ENCODE results near the gene ALMS1.
A peak's percentile ranks its signal among the peaks of the same experiment; 100 is the strongest.
"Not testable (repeated sequence)": the region's sequence is repeated elsewhere in the genome, so short reads cannot be mapped to it uniquely, and the experiment has no call there.

The ALMS1 gene

GRCh38 chr2:73628493-73628892, 242.9 kb downstream of the ALMS1 start:
- not testable (repeated sequence) for DNase-seq (ENCODE audit: extremely low read depth, insufficient read length); H3K27me3 ChIP-seq (replicated peaks; ENCODE audit: control insufficient read depth, insufficient read depth, low read length); H3K36me3 ChIP-seq (ENCODE audit: control insufficient read depth, insufficient read depth, low read length); H3K4me3 ChIP-seq (replicated peaks; ENCODE audit: low read depth, low read length)

- TF ChIP-seq CTCF (IDR thresholded peaks at IDR 0.05; ENCODE audit: insufficient read depth, low read length, poor library complexity, severe bottlenecking), result peak; percentile 65
- not testable (repeated sequence) for H3K36me3 ChIP-seq (ENCODE audit: control insufficient read depth, insufficient read depth, low read length); DNase-seq (ENCODE audit: extremely low read depth, insufficient read length); H3K4me3 ChIP-seq (replicated peaks; ENCODE audit: low read depth, low read length); H3K27me3 ChIP-seq (replicated peaks; ENCODE audit: control insufficient read depth, insufficient read depth, low read length)
Observed at GRCh38 chr2:73630662-73631266, 245.1 kb downstream of the ALMS1 start.

GRCh38 chr2:73636977-73637376, 251.3 kb downstream of the ALMS1 start:
- not testable (repeated sequence) for H3K36me3 ChIP-seq (ENCODE audit: control insufficient read depth, insufficient read depth, low read length); H3K27me3 ChIP-seq (replicated peaks; ENCODE audit: control insufficient read depth, insufficient read depth, low read length); DNase-seq (ENCODE audit: extremely low read depth, insufficient read length); H3K4me3 ChIP-seq (replicated peaks; ENCODE audit: low read depth, low read length)

DNA sequence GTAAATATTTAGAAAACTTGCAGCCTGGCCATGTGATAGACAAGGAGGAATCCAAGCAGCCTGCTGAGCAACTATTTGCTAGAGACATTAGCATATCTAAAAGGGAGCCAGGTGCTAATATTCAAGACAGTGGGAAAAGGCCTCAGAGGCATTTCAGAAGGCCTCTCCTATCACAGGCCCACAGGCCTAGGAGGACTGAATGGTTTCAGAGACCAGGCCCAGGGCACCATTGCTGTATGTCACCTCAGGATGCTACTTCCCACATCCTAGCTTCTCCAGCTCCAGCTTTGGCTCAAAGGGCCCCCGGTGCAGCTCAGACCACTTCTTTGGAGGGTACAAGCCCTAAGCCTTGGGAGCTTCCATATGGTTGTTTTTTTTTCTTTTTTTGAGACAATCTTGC, 252.8 kb downstream of the ALMS1 start:
- no peaks in the 10 kb centered on the region for H3K36me3 ChIP-seq (ENCODE audit: control insufficient read depth, insufficient read depth, low read length)
- no peak for TF ChIP-seq CTCF (IDR thresholded peaks at IDR 0.05; ENCODE audit: insufficient read depth, low read length, poor library complexity, severe bottlenecking)
- DNase-seq (ENCODE audit: extremely low read depth, insufficient read length), result no peak
- no peak overlapping the region for H3K4me3 ChIP-seq (replicated peaks; ENCODE audit: low read depth, low read length)
- no peaks in the 10 kb centered on the region for H3K27me3 ChIP-seq (replicated peaks; ENCODE audit: control insufficient read depth, insufficient read depth, low read length)

DNA sequence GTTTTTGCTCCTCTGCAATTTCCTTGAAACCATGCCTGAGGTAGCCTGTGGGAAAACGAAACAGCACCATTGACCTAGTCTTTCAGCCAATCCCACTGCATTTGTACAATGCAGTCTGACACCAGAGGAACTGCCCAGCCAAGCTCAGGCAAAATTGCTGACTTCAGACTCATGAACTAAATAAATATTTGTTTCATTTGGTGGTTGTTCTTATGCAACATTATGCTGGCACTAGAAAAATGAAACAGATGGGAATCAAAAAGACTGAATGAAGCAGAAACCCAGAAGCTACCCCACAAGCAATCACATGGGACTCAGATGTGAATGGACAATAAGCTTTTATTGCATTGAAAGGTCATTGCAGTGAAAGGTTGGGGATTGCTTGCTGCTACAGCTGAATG, 254.9 kb downstream of the ALMS1 start:
- no peak overlapping the region for H3K4me3 ChIP-seq (replicated peaks; ENCODE audit: low read depth, low read length)
- H3K36me3 ChIP-seq (ENCODE audit: control insufficient read depth, insufficient read depth, low read length), result no peaks in the 10 kb centered on the region
- no peak for DNase-seq (ENCODE audit: extremely low read depth, insufficient read length)
- TF ChIP-seq CTCF (IDR thresholded peaks at IDR 0.05; ENCODE audit: insufficient read depth, low read length, poor library complexity, severe bottlenecking), result no peak
- no peaks in the 10 kb centered on the region for H3K27me3 ChIP-seq (replicated peaks; ENCODE audit: control insufficient read depth, insufficient read depth, low read length)

- H3K4me3 ChIP-seq (replicated peaks; ENCODE audit: low read depth, low read length), result no peak overlapping the region
- no peak for TF ChIP-seq CTCF (IDR thresholded peaks at IDR 0.05; ENCODE audit: insufficient read depth, low read length, poor library complexity, severe bottlenecking)
- H3K27me3 ChIP-seq (replicated peaks; ENCODE audit: control insufficient read depth, insufficient read depth, low read length), result no peaks in the 10 kb centered on the region
- no peak for DNase-seq (ENCODE audit: extremely low read depth, insufficient read length)
- H3K36me3 ChIP-seq (ENCODE audit: control insufficient read depth, insufficient read depth, low read length), result no peaks in the 10 kb centered on the region
Observed at GRCh38 chr2:73640946-73641766, 255.5 kb downstream of the ALMS1 start.
